H9 (cell line): ENCODE results near the gene ADAMTS5. TPM values are rescaled to one million over a fixed set of nuclear protein-coding genes. Genes with fewer than 3 reads are reported as not detected.

Experiments
- DNase-seq: peaks from one replicate; pipeline ENCODE4 v3.0.0-alpha.2; 2017
- H2AFZ ChIP-seq: one replicate; pipeline ENCODE4 v1.6.1; 2013; ENCODE audit warnings: mild to moderate bottlenecking, low read length, control low read depth, moderate library complexity
- H2AK5ac ChIP-seq: 2 replicates; pipeline ENCODE4 v1.6.1; 2013; ENCODE audit warnings: low read length, control low read depth, mixed read lengths; ENCODE audit not compliant: insufficient read length
- H2BK120ac ChIP-seq: one replicate; pipeline ENCODE4 v1.6.1; 2013; ENCODE audit warnings: low read depth, mild to moderate bottlenecking, low read length, control low read depth, inconsistent platforms; ENCODE audit not compliant: poor library complexity, severe bottlenecking
- H2BK12ac ChIP-seq: 2 replicates; pipeline ENCODE4 v1.6.1; 2013; ENCODE audit warnings: low read length, control low read depth, mixed read lengths, low read depth; ENCODE audit not compliant: insufficient read length
- H2BK15ac ChIP-seq: 2 replicates; pipeline ENCODE4 v1.6.1; 2013; ENCODE audit warnings: low read depth, low read length, control low read depth
- H2BK20ac ChIP-seq: one replicate; pipeline ENCODE4 v1.6.1; 2013; ENCODE audit warnings: low read depth, mild to moderate bottlenecking, low read length, control low read depth, inconsistent platforms; ENCODE audit not compliant: poor library complexity, severe bottlenecking
- H2BK5ac ChIP-seq: 2 replicates; pipeline ENCODE4 v1.6.1; 2013; ENCODE audit warnings: low read length, control low read depth, mixed read lengths; ENCODE audit not compliant: insufficient read length
- H3K14ac ChIP-seq: 2 replicates; pipeline ENCODE4 v1.6.1; 2013; ENCODE audit warnings: low read length, control low read depth; ENCODE audit not compliant: insufficient read depth
- H3K18ac ChIP-seq: 2 replicates; pipeline ENCODE4 v1.6.1; 2013; ENCODE audit warnings: low read depth, mild to moderate bottlenecking, mixed read lengths, low read length, control low read depth; ENCODE audit not compliant: insufficient read length
- H3K23ac ChIP-seq: 2 replicates; pipeline ENCODE4 v1.6.1; 2013; ENCODE audit warnings: low read length, control low read depth, mixed read lengths, low read depth; ENCODE audit not compliant: insufficient read length
- H3K23me2 ChIP-seq: 2 replicates; pipeline ENCODE4 v1.6.1; 2013; ENCODE audit warnings: low read depth, mild to moderate bottlenecking, mixed read lengths, low read length, control low read depth; ENCODE audit not compliant: insufficient read length, poor library complexity, severe bottlenecking
- H3K27ac ChIP-seq: 2 replicates; pipeline ENCODE4 v1.5.1; 2013; ENCODE audit warnings: low read length, control low read depth, mixed read lengths, low read depth; ENCODE audit not compliant: insufficient read length
- H3K27me3 ChIP-seq: 2 replicates; pipeline ENCODE4 v1.6.1; 2013; ENCODE audit warnings: low read length, control low read depth, inconsistent platforms; ENCODE audit not compliant: insufficient read depth
- H3K4ac ChIP-seq: 2 replicates; pipeline ENCODE4 v1.6.1; 2013; ENCODE audit warnings: low read depth, mild to moderate bottlenecking, control low read depth, inconsistent platforms, low read length, moderate library complexity
- H3K4me1 ChIP-seq: 2 replicates; pipeline ENCODE4 v1.6.1; 2013; ENCODE audit warnings: low read length, control low read depth, inconsistent platforms; ENCODE audit not compliant: insufficient read depth
- H3K4me2 ChIP-seq: 2 replicates; pipeline ENCODE4 v1.6.1; 2013; ENCODE audit warnings: low read length, control low read depth, mixed read lengths; ENCODE audit not compliant: insufficient read length, insufficient read depth
- H3K56ac ChIP-seq: 2 replicates; pipeline ENCODE4 v1.6.1; 2013; ENCODE audit warnings: low read depth, mild to moderate bottlenecking, mixed read lengths, low read length, control low read depth; ENCODE audit not compliant: insufficient read length
- H3K79me1 ChIP-seq: 2 replicates; pipeline ENCODE4 v1.6.1; 2013; ENCODE audit warnings: low read depth, mild to moderate bottlenecking, moderate library complexity, low read length, control low read depth, inconsistent platforms; ENCODE audit not compliant: insufficient read depth, poor library complexity, severe bottlenecking
- H3K79me2 ChIP-seq: 2 replicates; pipeline ENCODE4 v1.6.1; 2013; ENCODE audit warnings: low read length, control low read depth, inconsistent platforms; ENCODE audit not compliant: insufficient read depth
- H3K9ac ChIP-seq: 2 replicates; pipeline ENCODE4 v1.6.1; 2013; ENCODE audit warnings: low read length, control low read depth, mixed read lengths; ENCODE audit not compliant: insufficient read length; ENCODE audit errors: extremely low read depth
- H3K9me3 ChIP-seq: one replicate; pipeline ENCODE4 v1.6.1; 2013; ENCODE audit warnings: low read depth, low read length, inconsistent platforms; ENCODE audit not compliant: control insufficient read depth
- H3T11ph ChIP-seq: one replicate; pipeline ENCODE4 v1.6.1; 2013; ENCODE audit warnings: mild to moderate bottlenecking, low read length, control low read depth, inconsistent platforms
- H4K20me1 ChIP-seq: one replicate; pipeline ENCODE4 v1.6.1; 2013; ENCODE audit not compliant: control insufficient read depth, insufficient read length, insufficient read depth
- H4K5ac ChIP-seq: 2 replicates; pipeline ENCODE4 v1.6.1; 2013; ENCODE audit warnings: low read depth, mild to moderate bottlenecking, mixed read lengths, low read length, control low read depth; ENCODE audit not compliant: insufficient read length
- H4K8ac ChIP-seq: replicated peaks from 2 replicates; pipeline ENCODE4 v1.6.1; 2013; ENCODE audit warnings: low read length, control low read depth, mixed read lengths, low read depth; ENCODE audit not compliant: insufficient read length
- H4K91ac ChIP-seq: 2 replicates; pipeline ENCODE4 v1.6.1; 2013; ENCODE audit warnings: low read depth, mild to moderate bottlenecking, moderate library complexity, mixed read lengths, low read length, control low read depth; ENCODE audit not compliant: insufficient read length
- H3K27ac Mint-ChIP-seq, 3 experiments: 2 replicates in 2 of 3; 3 replicates in 1 of 3; pipeline ENCODE4 v1.8.0; 2020 to 2021; ENCODE audit warnings: mixed read lengths in 3 of 3, mild to moderate bottlenecking in 1 of 3, moderate library complexity in 1 of 3
- H3K27me3 Mint-ChIP-seq: 2 replicates; pipeline ENCODE4 v1.8.0; 2021; ENCODE audit warnings: low read depth, mild to moderate bottlenecking, moderate library complexity, mixed read lengths
- H3K36me3 Mint-ChIP-seq, 3 experiments: 2 replicates in 2 of 3; 3 replicates in 1 of 3; pipeline ENCODE4 v1.8.0; 2020 to 2021; ENCODE audit warnings: low read depth in 3 of 3, mixed read lengths in 3 of 3; ENCODE audit not compliant: insufficient read depth in 1 of 3
- H3K4me1 Mint-ChIP-seq, 2 experiments: 2 replicates each; pipeline ENCODE4 v1.8.0; 2020; ENCODE audit warnings: mixed read lengths in 2 of 2
- H3K4me3 Mint-ChIP-seq, 2 experiments: 2 replicates in 1 of 2; 3 replicates in 1 of 2; pipeline ENCODE4 v1.8.0; 2020 to 2021; ENCODE audit warnings: mild to moderate bottlenecking in 2 of 2, mixed read lengths in 2 of 2, moderate library complexity in 1 of 2
- H3K9me3 Mint-ChIP-seq, 2 experiments: 2 replicates in 1 of 2; 3 replicates in 1 of 2; pipeline ENCODE4 v1.8.0; 2020; ENCODE audit warnings: mild to moderate bottlenecking in 2 of 2, mixed read lengths in 2 of 2, moderate library complexity in 1 of 2
- CTCF ChIP-seq: fragments of 200-600 bp; sonication (generic); conservative IDR thresholded peaks from 3 replicates; pipeline ENCODE4 v1.8.0; 2021; ENCODE audit warnings: antibody characterized with exemption, mild to moderate bottlenecking
- WGBS: extraction: QIAGEN DNeasy Blood & Tissue Kit; methylation state at CpG from one replicate; pipeline ENCODE4 v1.1.7; 2013; ENCODE audit warnings: missing lambda C conversion rate, low lambda C conversion rate, mixed read lengths; ENCODE audit not compliant: insufficient read length; ENCODE audit errors: extremely low coverage; 5-methylcytosine and 5-hydroxymethylcytosine counted together
- total RNA-seq: library from RNA; stranded (reverse); gene quantifications from 2 replicates; pipeline ENCODE4 v1.2.1, GENCODE V29; 2021

The ADAMTS5 gene
- total RNA-seq, 1 experiment from 2014 or later: 0.90 TPM

DNA sequence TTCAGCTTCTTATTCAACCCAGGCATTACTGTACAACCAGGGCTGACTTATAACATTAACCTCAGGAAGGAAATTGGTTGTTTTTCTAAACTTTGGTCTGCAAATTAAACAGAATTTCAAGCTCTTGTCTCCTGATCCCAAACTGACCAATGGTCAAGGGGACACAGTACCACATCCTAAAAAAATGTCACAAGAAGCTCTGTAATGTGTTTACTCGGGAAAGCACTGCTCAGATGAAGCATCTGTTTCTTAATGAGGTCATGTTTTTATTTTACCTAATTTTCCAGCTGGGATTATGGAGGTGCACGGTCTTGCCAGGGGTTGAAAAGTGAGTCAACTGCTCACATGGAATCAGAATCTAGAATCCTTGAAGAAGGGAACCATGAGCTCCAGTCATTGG is 18.7 kb downstream of the ADAMTS5 start:
- H3K4me1 Mint-ChIP-seq: peaks cover 32 to 35% of the 10 kb centered on the region in 2 experiments
- no peak overlapping the region for H3K56ac ChIP-seq
- H3K4me3 Mint-ChIP-seq: no peak overlapping the region
- H2AK5ac ChIP-seq: no peak overlapping the region
- no CpG with 5 or more reads among the region's 2 CpGs for WGBS
- no peak overlapping the region for H3K9ac ChIP-seq
- H2BK20ac ChIP-seq: no peak overlapping the region
- no peak overlapping the region for H4K8ac ChIP-seq
- no peak overlapping the region for H2AFZ ChIP-seq
- no peak overlapping the region for H3K4me2 ChIP-seq
- H3K27ac ChIP-seq: no peak overlapping the region
- no peaks in the 10 kb centered on the region for H4K20me1 ChIP-seq
- H3K18ac ChIP-seq: no peak overlapping the region
- no peaks in the 10 kb centered on the region for H3K36me3 Mint-ChIP-seq
- no peak overlapping the region for H3K14ac ChIP-seq
- no peak overlapping the region for H2BK120ac ChIP-seq
- H2BK12ac ChIP-seq: no peak overlapping the region
- no peaks in the 10 kb centered on the region for H3K9me3 ChIP-seq
- no peaks in the 10 kb centered on the region for H3K9me3 Mint-ChIP-seq
- H3K4ac ChIP-seq: no peak overlapping the region
- DNase-seq: no peak
- H3K79me2 ChIP-seq: no peaks in the 10 kb centered on the region
- no peak overlapping the region for H4K5ac ChIP-seq
- H3K27ac Mint-ChIP-seq: no peak overlapping the region
- H4K91ac ChIP-seq: no peak overlapping the region
- no peak overlapping the region for H2BK15ac ChIP-seq
- H3T11ph ChIP-seq: no peak overlapping the region
- H3K27me3 ChIP-seq: no peaks in the 10 kb centered on the region
- H3K23ac ChIP-seq: no peak overlapping the region
- no peak for TF ChIP-seq CTCF
- H3K27me3 Mint-ChIP-seq: peaks cover 17% of the 10 kb centered on the region
- H3K79me1 ChIP-seq: no peaks in the 10 kb centered on the region
- H3K23me2 ChIP-seq: no peaks in the 10 kb centered on the region
- peaks cover 9% of the 10 kb centered on the region; the same call in 1 of the 2 replicates for H3K4me1 ChIP-seq
- H2BK5ac ChIP-seq: no peak overlapping the region
